GM19395 (cell line): ENCODE measurements around the gene ZFP36L1.

Experiments used
- ATAC-seq: cut with Tn5 transposase; IDR thresholded peaks from one replicate; pipeline ENCODE4 v1.9.1; 2021; ENCODE audit warnings: mild to moderate bottlenecking, moderate library complexity; ENCODE audit not compliant: unreplicated experiment

Gene ZFP36L1

GRCh38 chr14:68792979-68793733 lies at the start of gene ZFP36L1:
Gene ZFP36L1 (minus strand): TSS chr14:68793067. CDS start chr14:68792938, 129 bp downstream.
- peak; percentile 38 for ATAC-seq

- no peak for ATAC-seq
Measured at GRCh38 chr14:68842298-68842697, 49.4 kb upstream of the ZFP36L1 start.

- ATAC-seq: no peak
Measured at GRCh38 chr14:68841016-68841809, 48.3 kb upstream of the ZFP36L1 start.

- ATAC-seq: peak; percentile 56
Measured at GRCh38 chr14:68840454-68840853, 47.6 kb upstream of the ZFP36L1 start.

GRCh38 chr14:68836082-68836481 lies 43.2 kb upstream of the ZFP36L1 start:
- no peak for ATAC-seq

- no peak for ATAC-seq
Measured at GRCh38 chr14:68834816-68835215, 41.9 kb upstream of the ZFP36L1 start.

- no peak for ATAC-seq
Measured at GRCh38 chr14:68828698-68829097, 35.8 kb upstream of the ZFP36L1 start.

GRCh38 chr14:68825729-68826128 lies 32.9 kb upstream of the ZFP36L1 start:
- ATAC-seq: no peak

GRCh38 chr14:68824517-68825347 lies 31.9 kb upstream of the ZFP36L1 start:
- no peak for ATAC-seq

- no peak for ATAC-seq
Measured at GRCh38 chr14:68824207-68824516, 31.3 kb upstream of the ZFP36L1 start.

GRCh38 chr14:68823434-68824206 lies 30.8 kb upstream of the ZFP36L1 start:
- no peak for ATAC-seq

- ATAC-seq: no peak
Measured at GRCh38 chr14:68822926-68823325, 30.1 kb upstream of the ZFP36L1 start.

GRCh38 chr14:68822132-68822651 lies 29.3 kb upstream of the ZFP36L1 start:
- peak; percentile 77 for ATAC-seq

- ATAC-seq: no peak
Measured at GRCh38 chr14:68820999-68821683, 28.3 kb upstream of the ZFP36L1 start.

- ATAC-seq: no peak
Measured at GRCh38 chr14:68820536-68820935, 27.7 kb upstream of the ZFP36L1 start.

GRCh38 chr14:68820119-68820518 lies 27.3 kb upstream of the ZFP36L1 start:
- no peak for ATAC-seq

- no peak for ATAC-seq
Measured at GRCh38 chr14:68819260-68819691, 26.4 kb upstream of the ZFP36L1 start.

GRCh38 chr14:68817506-68818212 lies 24.8 kb upstream of the ZFP36L1 start:
- ATAC-seq: no peak

- no peak for ATAC-seq
Measured at GRCh38 chr14:68816943-68817430, 24.1 kb upstream of the ZFP36L1 start.
